Nephron (organoid): ENCODE results near the gene KDELR1.
A peak's percentile ranks its signal among the peaks of the same experiment; 100 is the strongest.

Source experiments
- H3K27ac Mint-ChIP-seq, 3 experiments: 2 replicates each; pipeline ENCODE4 v1.8.0; 2020; ENCODE audit warnings: mixed read lengths in 3 of 3, mild to moderate bottlenecking in 2 of 3, moderate library complexity in 1 of 3
- H3K27me3 Mint-ChIP-seq: 2 replicates; pipeline ENCODE4 v1.8.0; 2021; ENCODE audit warnings: low read depth, mild to moderate bottlenecking, moderate library complexity, mixed read lengths
- H3K36me3 Mint-ChIP-seq: 2 replicates; pipeline ENCODE4 v1.8.0; 2020; ENCODE audit warnings: low read depth, mixed read lengths
- H3K4me1 Mint-ChIP-seq: 2 replicates; pipeline ENCODE4 v1.8.0; 2020; ENCODE audit warnings: mixed read lengths
- H3K4me3 Mint-ChIP-seq, 3 experiments: 2 replicates each; pipeline ENCODE4 v1.8.0; 2020; ENCODE audit warnings: mild to moderate bottlenecking in 3 of 3, mixed read lengths in 3 of 3, moderate library complexity in 2 of 3
- H3K9me3 Mint-ChIP-seq: 2 replicates; pipeline ENCODE4 v1.8.0; 2020; ENCODE audit warnings: mixed read lengths
- CTCF ChIP-seq, 3 experiments: fragments of 200-600 bp; sonication (generic); IDR thresholded peaks; one replicate each; pipeline ENCODE4 v1.5.0; 2021; ENCODE audit warnings: antibody characterized with exemption in 3 of 3; ENCODE audit not compliant: unreplicated experiment in 3 of 3

The KDELR1 gene

GRCh38 chr19:48391100-48392005 lies at the start of gene KDELR1:
Gene KDELR1 (minus strand): TSS chr19:48391551. CDS start chr19:48391358, 193 bp downstream.
- Mint-ChIP-seq H3K27me3 (peaks cover 15% of the 10 kb centered on the region), H3K4me1 (peaks cover 34% of the 10 kb centered on the region), H3K27ac (peak within 1 kb of the TSS; percentile 98 to 99 (median 99)), H3K36me3 (peaks cover 21% of the 10 kb centered on the region), H3K9me3 (no peaks in the 10 kb centered on the region), H3K4me3 (peak within 1 kb of the TSS; percentile 96 to 100 (median 99))
- peak; percentile 88 to 95 (median 92) for TF ChIP-seq CTCF (IDR thresholded peaks at IDR 0.05; ENCODE audit: unreplicated experiment in 3 of 3)

GRCh38 chr19:48436586-48436985 lies 45.2 kb upstream of the KDELR1 start:
- no peak for TF ChIP-seq CTCF (IDR thresholded peaks at IDR 0.05; ENCODE audit: unreplicated experiment in 3 of 3)
- Mint-ChIP-seq H3K9me3 (peaks cover 3% of the 10 kb centered on the region), H3K27me3 (no peaks in the 10 kb centered on the region), H3K27ac (peak overlapping the region in 1 of 3 experiments; percentile 80), H3K36me3 (peaks cover 5% of the 10 kb centered on the region), H3K4me3 (no peak overlapping the region), H3K4me1 (peaks cover 12% of the 10 kb centered on the region)

GRCh38 chr19:48433337-48433736 lies 42.0 kb upstream of the KDELR1 start:
- Mint-ChIP-seq H3K27me3 (no peaks in the 10 kb centered on the region), H3K4me1 (peaks cover 12% of the 10 kb centered on the region), H3K4me3 (no peak overlapping the region), H3K27ac (no peak overlapping the region), H3K9me3 (peaks cover 9% of the 10 kb centered on the region), H3K36me3 (peaks cover 17% of the 10 kb centered on the region)
- no peak for TF ChIP-seq CTCF (IDR thresholded peaks at IDR 0.05; ENCODE audit: unreplicated experiment in 3 of 3)

GRCh38 chr19:48428670-48429069 lies 37.3 kb upstream of the KDELR1 start:
- Mint-ChIP-seq H3K4me1 (no peaks in the 10 kb centered on the region), H3K4me3 (no peak overlapping the region), H3K9me3 (peaks cover 9% of the 10 kb centered on the region), H3K27me3 (no peaks in the 10 kb centered on the region), H3K27ac (no peak overlapping the region), H3K36me3 (peaks cover 17% of the 10 kb centered on the region)
- no peak for TF ChIP-seq CTCF (IDR thresholded peaks at IDR 0.05; ENCODE audit: unreplicated experiment in 3 of 3)

GRCh38 chr19:48424694-48425219 lies 33.4 kb upstream of the KDELR1 start:
- H3K27ac Mint-ChIP-seq = peak overlapping the region in 2 of 3 experiments; percentile 48 to 54
- TF ChIP-seq CTCF (IDR thresholded peaks at IDR 0.05; ENCODE audit: unreplicated experiment in 3 of 3) = no peak
- H3K4me1 Mint-ChIP-seq = no peaks in the 10 kb centered on the region
- no peaks in the 10 kb centered on the region for H3K9me3 Mint-ChIP-seq
- H3K36me3 Mint-ChIP-seq = peaks cover 6% of the 10 kb centered on the region
- no peak overlapping the region for H3K4me3 Mint-ChIP-seq
- no peaks in the 10 kb centered on the region for H3K27me3 Mint-ChIP-seq
